ENCODE results near the gene GLCE. TPM values are rescaled to one million over a fixed set of nuclear protein-coding genes. Genes with fewer than 3 reads are reported as not detected.

GLCE gene
- total and polyA plus RNA-seq, 2 experiments from 2014 or later = 9.7 to 17.1 TPM

DNA sequence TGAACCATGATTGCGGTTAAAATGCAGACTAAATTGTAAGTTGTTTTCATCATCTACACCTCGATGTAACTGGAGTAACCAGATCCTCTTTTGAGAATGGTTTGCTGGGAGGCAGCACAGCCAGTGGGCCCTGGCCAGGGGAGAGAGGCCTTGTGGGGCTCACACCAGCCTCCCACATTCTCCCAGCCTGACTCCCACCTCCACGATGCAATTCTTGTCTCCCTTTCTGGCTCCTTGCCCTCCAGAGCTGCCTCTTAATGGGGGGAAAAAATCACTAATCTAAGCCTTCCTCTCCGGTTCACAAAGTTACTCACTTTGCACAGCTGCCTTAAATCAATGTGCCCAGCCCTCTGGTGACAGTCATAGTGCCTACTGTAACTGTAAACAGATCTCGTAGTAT, 120.3 kb downstream of the GLCE start:
- whole genome bisulfite sequencing, 2 experiments (ENCODE audit: low coverage in 1 of 2, low lambda C conversion rate in 2 of 2, missing lambda C conversion rate in 2 of 2) = 53% methylated on average over 5 of the region's 5 CpGs
- in situ Hi-C loops (cut with MboI) = no loop called here
- no peaks in the 10 kb centered on the region for H3K4me1 ChIP-seq (ENCODE audit: insufficient read depth)

DNA sequence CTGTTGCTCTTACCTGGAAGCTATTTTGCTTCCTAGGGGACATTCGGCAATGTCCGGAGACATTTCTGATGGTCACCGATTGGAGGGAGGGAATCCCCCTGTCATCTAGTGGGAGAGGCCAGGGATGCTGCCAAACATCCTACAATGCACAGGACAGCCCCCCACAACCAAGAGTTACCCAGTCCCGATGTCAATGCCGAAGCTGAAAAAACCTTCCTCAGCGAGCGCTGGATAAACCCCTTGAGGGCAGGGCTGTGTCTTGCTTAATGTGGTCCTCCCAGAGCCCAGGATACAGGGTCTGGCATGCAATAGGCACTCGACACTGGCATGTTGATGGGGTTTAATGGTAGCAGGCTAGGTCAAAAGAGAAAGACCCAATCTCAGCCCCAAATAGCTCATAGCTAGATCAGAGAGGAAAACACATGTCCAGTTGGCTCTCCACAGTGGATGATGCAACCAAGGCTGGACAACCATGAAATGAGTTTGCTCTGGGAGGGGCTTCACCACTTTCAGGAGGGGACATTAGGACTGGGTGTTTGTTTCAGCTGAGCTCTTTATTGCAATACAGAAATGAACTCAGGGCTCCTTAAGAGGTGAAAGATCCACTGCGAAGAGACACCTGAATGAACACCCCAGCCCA, 121.8 kb downstream of the GLCE start:
- no peak for TF ChIP-seq EZH2 (IDR thresholded peaks at IDR 0.05; ENCODE audit: insufficient read depth, poor library complexity, severe bottlenecking)
- TF ChIP-seq EZH2phosphoT487 (IDR thresholded peaks at IDR 0.05; ENCODE audit: insufficient read depth, low read depth) = no peak
- Histone ChIP-seq H3K36me3 (ENCODE audit: low read depth) (no peaks in the 10 kb centered on the region), H3K27me3 (replicated peaks; ENCODE audit: insufficient read depth) (no peaks in the 10 kb centered on the region), H3F3A (ENCODE audit: insufficient read depth) (no peaks in the 10 kb centered on the region), H2AFZ (no peak overlapping the region), H3K4me3 (no peak overlapping the region), H3K9me3 (ENCODE audit: low read depth) (no peaks in the 10 kb centered on the region), H3K9ac (no peak overlapping the region), H3K79me2 (ENCODE audit: insufficient read depth) (no peaks in the 10 kb centered on the region), H4K20me1 (ENCODE audit: insufficient read depth) (no peaks in the 10 kb centered on the region), H3K9me2 (ENCODE audit: insufficient read depth) (no peaks in the 10 kb centered on the region), H3K4me2 (ENCODE audit: unreplicated experiment) (no peak overlapping the region), H3K4me1 (ENCODE audit: insufficient read depth) (no peaks in the 10 kb centered on the region), H3K27ac (no peak overlapping the region)
- in situ Hi-C loops (cut with MboI) = no loop called here
- WGBS, 2 experiments (ENCODE audit: low coverage in 1 of 2, low lambda C conversion rate in 2 of 2, missing lambda C conversion rate in 2 of 2) = 91 to 94% methylated on average over 9 of the region's 9 CpGs
- DNase-seq = no peak

More for the DNA sequence above, 120.3 kb downstream of the GLCE start:
- Histone ChIP-seq H3K9ac (no peak overlapping the region), H3K36me3 (ENCODE audit: low read depth) (no peaks in the 10 kb centered on the region), H3K9me3 (ENCODE audit: low read depth) (no peaks in the 10 kb centered on the region), H3K27ac (no peak overlapping the region), H3K9me2 (ENCODE audit: insufficient read depth) (no peaks in the 10 kb centered on the region), H3K79me2 (ENCODE audit: insufficient read depth) (no peaks in the 10 kb centered on the region), H3K4me3 (no peak overlapping the region), H3K27me3 (replicated peaks; ENCODE audit: insufficient read depth) (no peaks in the 10 kb centered on the region), H3K4me2 (ENCODE audit: unreplicated experiment) (no peak overlapping the region), H2AFZ (no peak overlapping the region), H4K20me1 (ENCODE audit: insufficient read depth) (no peaks in the 10 kb centered on the region), H3F3A (ENCODE audit: insufficient read depth) (no peaks in the 10 kb centered on the region)
- peak; percentile 17 for DNase-seq
- no peak for TF ChIP-seq EZH2 (IDR thresholded peaks at IDR 0.05; ENCODE audit: insufficient read depth, poor library complexity, severe bottlenecking)
- no peak for TF ChIP-seq EZH2phosphoT487 (IDR thresholded peaks at IDR 0.05; ENCODE audit: insufficient read depth, low read depth)

DNA sequence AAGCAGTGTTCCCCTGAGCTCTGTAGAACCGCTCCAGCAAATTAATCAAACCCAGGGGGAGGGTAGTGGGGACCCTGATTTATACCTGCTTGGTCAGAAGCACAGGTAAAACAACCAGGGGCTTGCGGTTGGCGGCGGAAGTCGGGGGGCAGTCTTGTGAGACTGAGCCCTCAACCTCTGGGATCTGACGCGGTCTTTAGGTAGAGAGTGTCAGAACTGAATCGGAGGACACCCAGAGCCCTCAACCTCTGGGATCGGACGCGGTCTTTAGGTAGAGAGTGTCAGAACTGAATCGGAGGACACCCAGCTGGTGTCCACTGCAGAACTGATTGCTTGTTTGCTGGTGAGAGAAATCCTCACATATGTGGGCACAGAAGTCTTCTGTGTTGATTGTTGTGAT, 125.4 kb downstream of the GLCE start:
- in situ Hi-C loops (cut with MboI) = no loop called here
- H3K4me1 ChIP-seq (ENCODE audit: insufficient read depth) = no peaks in the 10 kb centered on the region

DNA sequence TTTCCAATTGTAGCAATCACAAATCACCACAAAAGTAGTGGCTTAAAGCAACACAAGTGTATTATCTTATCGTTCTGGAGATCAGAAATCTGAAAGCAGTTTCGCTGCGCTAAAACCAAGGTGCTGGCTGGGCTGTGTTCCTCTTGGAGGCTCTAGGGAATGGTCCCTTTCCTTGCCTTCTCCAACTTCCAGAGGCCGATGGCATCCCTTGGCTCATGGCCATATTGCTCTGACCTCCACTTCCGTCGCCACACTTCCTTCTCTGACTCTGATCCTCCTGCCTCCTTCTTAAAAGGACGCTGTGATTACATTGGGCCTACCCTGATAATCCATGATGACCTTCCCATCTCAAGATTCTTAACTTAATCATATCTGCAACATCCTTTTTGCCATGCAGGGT, 127.6 kb downstream of the GLCE start:
- Histone ChIP-seq H3F3A (ENCODE audit: insufficient read depth) (no peaks in the 10 kb centered on the region), H3K79me2 (ENCODE audit: insufficient read depth) (no peaks in the 10 kb centered on the region), H3K9me3 (ENCODE audit: low read depth) (no peaks in the 10 kb centered on the region), H2AFZ (no peak overlapping the region), H4K20me1 (ENCODE audit: insufficient read depth) (no peaks in the 10 kb centered on the region), H3K4me1 (ENCODE audit: insufficient read depth) (no peaks in the 10 kb centered on the region), H3K9ac (no peak overlapping the region), H3K4me2 (ENCODE audit: unreplicated experiment) (no peak overlapping the region), H3K27me3 (replicated peaks; ENCODE audit: insufficient read depth) (no peaks in the 10 kb centered on the region), H3K27ac (no peak overlapping the region), H3K9me2 (ENCODE audit: insufficient read depth) (no peaks in the 10 kb centered on the region), H3K4me3 (no peak overlapping the region), H3K36me3 (ENCODE audit: low read depth) (no peaks in the 10 kb centered on the region)
- in situ Hi-C loops (cut with MboI) = no loop called here
- 92 to 94% methylated on average over 7 of the region's 7 CpGs for WGBS, 2 experiments (ENCODE audit: low coverage in 1 of 2, low lambda C conversion rate in 2 of 2, missing lambda C conversion rate in 2 of 2)
- TF ChIP-seq EZH2 (IDR thresholded peaks at IDR 0.05; ENCODE audit: insufficient read depth, poor library complexity, severe bottlenecking) = no peak
- no peak for TF ChIP-seq EZH2phosphoT487 (IDR thresholded peaks at IDR 0.05; ENCODE audit: insufficient read depth, low read depth)
- DNase-seq = no peak

More for the DNA sequence above, 125.4 kb downstream of the GLCE start:
- no peak overlapping the region for H3K27ac ChIP-seq
- H3F3A ChIP-seq (ENCODE audit: insufficient read depth) = no peaks in the 10 kb centered on the region
- no peak overlapping the region for H3K9ac ChIP-seq
- no peak for DNase-seq
- H3K27me3 ChIP-seq (replicated peaks; ENCODE audit: insufficient read depth) = no peaks in the 10 kb centered on the region
- H3K4me3 ChIP-seq = no peak overlapping the region
- no peaks in the 10 kb centered on the region for H3K36me3 ChIP-seq (ENCODE audit: low read depth)
- no peaks in the 10 kb centered on the region for H4K20me1 ChIP-seq (ENCODE audit: insufficient read depth)
- 97% methylated on average over 12 of the region's 12 CpGs for WGBS, 2 experiments (ENCODE audit: low coverage in 1 of 2, low lambda C conversion rate in 2 of 2, missing lambda C conversion rate in 2 of 2)
- TF ChIP-seq EZH2phosphoT487 (IDR thresholded peaks at IDR 0.05; ENCODE audit: insufficient read depth, low read depth) = no peak
- TF ChIP-seq EZH2 (IDR thresholded peaks at IDR 0.05; ENCODE audit: insufficient read depth, poor library complexity, severe bottlenecking) = no peak
- no peaks in the 10 kb centered on the region for H3K9me3 ChIP-seq (ENCODE audit: low read depth)
- no peaks in the 10 kb centered on the region for H3K79me2 ChIP-seq (ENCODE audit: insufficient read depth)
- H3K9me2 ChIP-seq (ENCODE audit: insufficient read depth) = no peaks in the 10 kb centered on the region
- H3K4me2 ChIP-seq (ENCODE audit: unreplicated experiment) = no peak overlapping the region
- H2AFZ ChIP-seq = no peak overlapping the region

Measured in GM23248 (cell line).